Measurements from ENCODE around the gene RBM48. TPM values are rescaled to one million over a fixed set of nuclear protein-coding genes. Genes with fewer than 3 reads are reported as not detected.

The RBM48 gene
- total and polyA plus RNA-seq, 2 donors (not counting 1 experiment from before 2014, with no cell fraction given), result 11.0 to 32.9 TPM

DNA sequence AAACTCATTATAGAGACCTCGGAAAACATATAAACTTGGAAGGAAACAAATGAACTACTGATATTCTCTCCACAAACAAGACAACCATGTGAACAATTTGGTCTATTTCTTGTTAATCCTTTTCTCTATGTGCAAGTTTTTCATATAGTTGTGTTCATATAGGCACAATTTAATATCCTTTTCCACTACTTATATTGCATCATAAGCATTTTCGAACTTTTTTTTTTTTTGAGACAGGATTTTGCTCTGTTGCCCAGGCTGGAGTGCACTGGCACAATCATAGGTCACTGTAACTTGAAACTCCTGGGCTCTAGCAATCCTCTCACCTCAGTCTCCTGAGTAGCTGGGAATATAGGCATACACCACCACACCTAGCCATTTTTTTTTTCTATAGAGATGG, 5.5 kb upstream of the RBM48 start:
- CTCF ChIA-PET, result no interaction called here
- POLR2A ChIA-PET, result no interaction called here
- Mint-ChIP-seq H3K4me3 (no peak overlapping the region), H3K27ac (no peak overlapping the region), H3K4me1 (peaks cover 12% of the 10 kb centered on the region), H3K9me3 (ENCODE audit: insufficient read depth) (no peaks in the 10 kb centered on the region), H3K27me3 (no peaks in the 10 kb centered on the region)
- Histone ChIP-seq H3K9ac (ENCODE audit: low read length) (no peak overlapping the region), H3K27ac (ENCODE audit: low read length in 2 of 2) (no peak overlapping the region), H3K4me1 (ENCODE audit: control insufficient read depth in 2 of 2, insufficient read depth in 2 of 2, low read length in 2 of 2) (peaks cover 6 to 9% of the 10 kb centered on the region in 2 donors), H3K9me3 (ENCODE audit: control extremely low read depth in 1 of 3, control insufficient read depth in 2 of 3, insufficient read depth in 1 of 3, low read length in 2 of 3) (no peaks in the 10 kb centered on the region), H3K4me2 (replicated peaks; ENCODE audit: low read depth, low read length, poor library complexity, severe bottlenecking) (no peak overlapping the region), H3K79me2 (ENCODE audit: control insufficient read depth, insufficient read depth, low read length) (peaks cover 32% of the 10 kb centered on the region), H3K36me3 (replicated peaks in 1 of 2; ENCODE audit: control extremely low read depth in 1 of 2, control insufficient read depth in 1 of 2, extremely low read depth in 1 of 2, insufficient read depth in 2 of 2, low read length in 1 of 2) (peaks cover 0 to 3% of the 10 kb centered on the region in 2 experiments), H3K4me3 (ENCODE audit: control extremely low read depth in 1 of 5, extremely low read depth in 1 of 5, insufficient read depth in 1 of 5, low read depth in 2 of 5, low read length in 4 of 5) (no peak overlapping the region), H3K27me3 (replicated peaks in 1 of 4; ENCODE audit: control extremely low read depth in 1 of 4, control insufficient read depth in 3 of 4, insufficient read depth in 4 of 4, low read length in 3 of 4) (no peaks in the 10 kb centered on the region), H4K20me1 (ENCODE audit: control insufficient read depth, insufficient read depth, low read length, poor library complexity, severe bottlenecking) (no peaks in the 10 kb centered on the region), H2AFZ (ENCODE audit: insufficient read depth, low read depth, low read length, poor library complexity, severe bottlenecking) (no peak overlapping the region)
- intact Hi-C loops (cut with micrococcal nuclease), result no loop called here
- no peak for TF ChIP-seq CTCF (IDR thresholded peaks at IDR 0.05)
- TF ChIP-seq EZH2 (IDR thresholded peaks at IDR 0.05; ENCODE audit: borderline replicate concordance, insufficient read depth, low read depth, low read length, poor library complexity, severe bottlenecking), result no peak
- WGBS (ENCODE audit: insufficient coverage), result 86% methylated on average over 1 of the region's 2 CpGs
- ATAC-seq (ENCODE audit: low read depth), result no peak
- no peak for DNase-seq

DNA sequence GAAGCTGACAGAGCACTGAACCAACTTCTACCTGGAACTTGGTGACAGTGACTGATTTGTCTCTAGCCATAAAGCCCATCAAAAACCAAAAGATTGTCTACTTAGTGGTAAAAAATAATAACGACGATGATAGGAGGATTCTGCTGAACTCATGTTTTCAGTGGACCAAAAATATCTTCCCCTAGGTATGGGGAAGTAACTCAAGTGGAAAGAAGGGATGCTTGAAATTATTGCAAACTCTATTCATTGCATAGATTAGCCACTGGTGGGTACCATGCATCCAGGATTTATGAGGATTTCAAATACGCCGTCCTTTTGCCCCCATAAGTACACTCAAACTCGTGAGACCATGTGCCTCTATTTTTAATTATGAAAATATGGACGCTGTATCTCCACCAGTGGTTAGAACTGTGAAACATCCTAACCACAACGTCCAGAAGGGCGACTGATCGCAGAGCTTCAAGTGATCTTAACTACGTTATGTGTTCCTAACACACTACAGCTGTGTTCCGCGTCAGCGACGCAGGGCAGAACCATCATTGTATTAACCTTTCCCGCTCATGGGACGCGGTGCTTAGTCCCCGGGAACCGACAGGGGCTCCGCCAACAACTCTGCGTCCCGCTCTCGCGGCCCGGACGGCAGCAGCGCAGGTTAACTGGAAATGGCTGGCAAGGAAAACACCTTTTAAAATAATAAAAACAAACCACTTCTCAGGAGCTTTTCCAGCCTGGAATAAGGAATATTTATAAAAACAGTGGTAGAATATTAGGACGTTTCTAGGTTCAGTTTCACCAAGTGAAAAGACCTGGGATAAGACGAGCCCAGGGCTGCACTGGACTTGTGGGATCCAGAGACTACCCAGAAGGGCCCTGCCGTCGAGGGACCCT, 1.1 kb upstream of the RBM48 start:
- Histone ChIP-seq H3K4me1 (ENCODE audit: control insufficient read depth in 2 of 2, insufficient read depth in 2 of 2, low read length in 2 of 2) (peaks cover 14 to 19% of the 10 kb centered on the region in 2 donors), H2AFZ (ENCODE audit: insufficient read depth, low read depth, low read length, poor library complexity, severe bottlenecking) (peak overlapping the region; percentile 87), H3K4me2 (replicated peaks; ENCODE audit: low read depth, low read length, poor library complexity, severe bottlenecking) (peak overlapping the region; percentile 83), H4K20me1 (ENCODE audit: control insufficient read depth, insufficient read depth, low read length, poor library complexity, severe bottlenecking) (no peaks in the 10 kb centered on the region), H3K9me3 (ENCODE audit: control extremely low read depth in 1 of 3, control insufficient read depth in 2 of 3, insufficient read depth in 1 of 3, low read length in 2 of 3) (no peaks in the 10 kb centered on the region), H3K79me2 (ENCODE audit: control insufficient read depth, insufficient read depth, low read length) (peaks cover 52% of the 10 kb centered on the region), H3K27me3 (replicated peaks in 1 of 4; ENCODE audit: control extremely low read depth in 1 of 4, control insufficient read depth in 3 of 4, insufficient read depth in 4 of 4, low read length in 3 of 4) (no peaks in the 10 kb centered on the region), H3K4me3 (ENCODE audit: control extremely low read depth in 1 of 5, extremely low read depth in 1 of 5, insufficient read depth in 1 of 5, low read depth in 2 of 5, low read length in 4 of 5) (peak overlapping the region; percentile 81 to 94 (median 88)), H3K9ac (ENCODE audit: low read length) (peak overlapping the region; percentile 81), H3K27ac (ENCODE audit: low read length in 2 of 2) (peak overlapping the region; percentile 89 to 96), H3K36me3 (replicated peaks in 1 of 2; ENCODE audit: control extremely low read depth in 1 of 2, control insufficient read depth in 1 of 2, extremely low read depth in 1 of 2, insufficient read depth in 2 of 2, low read length in 1 of 2) (peaks cover 0 to 24% of the 10 kb centered on the region in 2 experiments)
- ATAC-seq (ENCODE audit: low read depth) (peak; percentile 5), DNase-seq (peak; percentile 73)
- TF ChIP-seq CTCF (IDR thresholded peaks at IDR 0.05), result no peak
- no peak for TF ChIP-seq EZH2 (IDR thresholded peaks at IDR 0.05; ENCODE audit: borderline replicate concordance, insufficient read depth, low read depth, low read length, poor library complexity, severe bottlenecking)
- Mint-ChIP-seq H3K4me1 (peaks cover 26% of the 10 kb centered on the region), H3K27me3 (no peaks in the 10 kb centered on the region), H3K4me3 (peak overlapping the region; percentile 88), H3K27ac (peak overlapping the region; percentile 95), H3K9me3 (ENCODE audit: insufficient read depth) (no peaks in the 10 kb centered on the region)
- ChIA-PET POLR2A (interaction anchor here (1.4 to 2.2 kb wide), 2 partner anchors 80 to 281 kb away, joined by 10 to 17 read pairs; partner anchors contain the start of genes ANKIB1, GATAD1 and KRIT1), CTCF (interaction anchor here (1.2 to 2.0 kb wide), 5 partner anchors 63 to 396 kb away, joined by 3 to 20 read pairs (median 5); partner anchors contain the start of genes ANKIB1, FAM133B, GATAD1 and KRIT1)
- intact Hi-C loops (cut with micrococcal nuclease), result loop anchor here (1.0 to 2.0 kb wide), 8 partner anchors 63 to 705 kb away; partner anchors contain the start of genes ANKIB1, CYP51A1, FAM133B and KRIT1
- WGBS (ENCODE audit: insufficient coverage), result under 1% methylated on average over 19 of the region's 31 CpGs
